Type B pancreatic cell (in vitro differentiated cells): ENCODE measurements around the gene SEC22C. TPM values are rescaled to one million over a fixed set of nuclear protein-coding genes. Genes with fewer than 3 reads are reported as not detected.

Experiments used
- DNase-seq: peaks from one replicate; pipeline ENCODE4 v3.0.0; 2021; ENCODE audit warnings: mixed read lengths; ENCODE audit not compliant: unreplicated experiment; ENCODE audit errors: extremely low spot score
- H3K27ac Mint-ChIP-seq: 2 replicates; pipeline ENCODE4 v1.8.0; 2021; ENCODE audit warnings: mild to moderate bottlenecking, mixed read lengths
- H3K27me3 Mint-ChIP-seq: 2 replicates; pipeline ENCODE4 v1.8.0; 2021; ENCODE audit warnings: mixed read lengths
- H3K36me3 Mint-ChIP-seq: 2 replicates; pipeline ENCODE4 v1.8.0; 2021; ENCODE audit warnings: mixed read lengths
- H3K4me1 Mint-ChIP-seq: one replicate; pipeline ENCODE4 v1.8.0; 2021; ENCODE audit warnings: mixed read lengths; ENCODE audit not compliant: unreplicated experiment
- H3K4me3 Mint-ChIP-seq: 2 replicates; pipeline ENCODE4 v1.8.0; 2021; ENCODE audit warnings: mild to moderate bottlenecking, mixed read lengths
- H3K9me3 Mint-ChIP-seq: 2 replicates; pipeline ENCODE4 v1.8.0; 2021; ENCODE audit warnings: mixed read lengths
- total RNA-seq: library from RNA; stranded (reverse); gene quantifications from 2 replicates; pipeline ENCODE4 v1.2.1, GENCODE V29; 2021; ENCODE audit warnings: low replicate concordance
- TF ChIP-seq, protein P1 (sequence below): fragments of 200-600 bp; sonication (generic); conservative IDR thresholded peaks from 2 replicates; pipeline ENCODE4 v1.5.0; 2021; ENCODE audit warnings: antibody characterized with exemption, mild to moderate bottlenecking

The SEC22C gene
- total RNA-seq, 1 donor from 2014 or later, result 38.1 TPM

DNA sequence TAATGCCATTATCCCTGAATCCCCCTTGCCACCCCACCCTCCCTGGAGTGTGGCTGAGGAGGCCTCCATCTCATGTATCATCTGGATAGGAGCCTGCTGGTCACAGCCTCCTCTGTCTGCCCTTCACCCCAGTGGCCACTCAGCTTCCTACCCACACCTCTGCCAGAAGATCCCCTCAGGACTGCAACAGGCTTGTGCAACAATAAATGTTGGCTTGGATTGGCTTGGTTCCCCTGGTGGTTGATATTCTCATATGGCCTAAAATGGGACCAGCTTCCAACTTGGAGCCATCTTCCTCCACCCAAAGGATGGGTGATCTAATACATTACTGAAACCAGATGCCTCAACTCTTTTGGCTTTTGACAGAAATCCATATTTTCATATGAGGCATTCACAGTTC is 44.4 kb downstream of the SEC22C start:
- Mint-ChIP-seq H3K4me1 (no peaks in the 10 kb centered on the region), H3K27ac (no peak overlapping the region), H3K27me3 (peaks cover 3% of the 10 kb centered on the region), H3K9me3 (no peaks in the 10 kb centered on the region), H3K36me3 (no peaks in the 10 kb centered on the region), H3K4me3 (no peak overlapping the region)
- TF ChIP-seq, protein P1, sequence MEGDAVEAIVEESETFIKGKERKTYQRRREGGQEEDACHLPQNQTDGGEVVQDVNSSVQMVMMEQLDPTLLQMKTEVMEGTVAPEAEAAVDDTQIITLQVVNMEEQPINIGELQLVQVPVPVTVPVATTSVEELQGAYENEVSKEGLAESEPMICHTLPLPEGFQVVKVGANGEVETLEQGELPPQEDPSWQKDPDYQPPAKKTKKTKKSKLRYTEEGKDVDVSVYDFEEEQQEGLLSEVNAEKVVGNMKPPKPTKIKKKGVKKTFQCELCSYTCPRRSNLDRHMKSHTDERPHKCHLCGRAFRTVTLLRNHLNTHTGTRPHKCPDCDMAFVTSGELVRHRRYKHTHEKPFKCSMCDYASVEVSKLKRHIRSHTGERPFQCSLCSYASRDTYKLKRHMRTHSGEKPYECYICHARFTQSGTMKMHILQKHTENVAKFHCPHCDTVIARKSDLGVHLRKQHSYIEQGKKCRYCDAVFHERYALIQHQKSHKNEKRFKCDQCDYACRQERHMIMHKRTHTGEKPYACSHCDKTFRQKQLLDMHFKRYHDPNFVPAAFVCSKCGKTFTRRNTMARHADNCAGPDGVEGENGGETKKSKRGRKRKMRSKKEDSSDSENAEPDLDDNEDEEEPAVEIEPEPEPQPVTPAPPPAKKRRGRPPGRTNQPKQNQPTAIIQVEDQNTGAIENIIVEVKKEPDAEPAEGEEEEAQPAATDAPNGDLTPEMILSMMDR, result no peak
- DNase-seq, result no peak

DNA sequence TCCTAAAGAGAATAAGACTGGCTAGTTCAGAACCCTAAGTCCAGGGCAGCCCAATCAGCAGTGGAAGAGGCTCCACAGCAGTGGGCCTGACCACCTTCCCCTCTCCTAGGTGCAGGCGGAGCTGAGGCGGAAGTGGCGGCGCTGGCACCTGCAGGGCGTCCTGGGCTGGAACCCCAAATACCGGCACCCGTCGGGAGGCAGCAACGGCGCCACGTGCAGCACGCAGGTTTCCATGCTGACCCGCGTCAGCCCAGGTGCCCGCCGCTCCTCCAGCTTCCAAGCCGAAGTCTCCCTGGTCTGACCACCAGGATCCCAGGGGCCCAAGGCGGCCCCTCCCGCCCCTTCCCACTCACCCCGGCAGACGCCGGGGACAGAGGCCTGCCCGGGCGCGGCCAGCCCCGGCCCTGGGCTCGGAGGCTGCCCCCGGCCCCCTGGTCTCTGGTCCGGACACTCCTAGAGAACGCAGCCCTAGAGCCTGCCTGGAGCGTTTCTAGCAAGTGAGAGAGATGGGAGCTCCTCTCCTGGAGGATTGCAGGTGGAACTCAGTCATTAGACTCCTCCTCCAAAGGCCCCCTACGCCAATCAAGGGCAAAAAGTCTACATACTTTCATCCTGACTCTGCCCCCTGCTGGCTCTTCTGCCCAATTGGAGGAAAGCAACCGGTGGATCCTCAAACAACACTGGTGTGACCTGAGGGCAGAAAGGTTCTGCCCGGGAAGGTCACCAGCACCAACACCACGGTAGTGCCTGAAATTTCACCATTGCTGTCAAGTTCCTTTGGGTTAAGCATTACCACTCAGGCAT is 45.6 kb downstream of the SEC22C start:
- DNase-seq, result no peak
- Mint-ChIP-seq H3K4me1 (no peaks in the 10 kb centered on the region), H3K27ac (no peak overlapping the region), H3K4me3 (no peak overlapping the region), H3K36me3 (no peaks in the 10 kb centered on the region), H3K27me3 (peaks cover 3% of the 10 kb centered on the region), H3K9me3 (no peaks in the 10 kb centered on the region)
- TF ChIP-seq, protein P1, result peak; percentile 55

DNA sequence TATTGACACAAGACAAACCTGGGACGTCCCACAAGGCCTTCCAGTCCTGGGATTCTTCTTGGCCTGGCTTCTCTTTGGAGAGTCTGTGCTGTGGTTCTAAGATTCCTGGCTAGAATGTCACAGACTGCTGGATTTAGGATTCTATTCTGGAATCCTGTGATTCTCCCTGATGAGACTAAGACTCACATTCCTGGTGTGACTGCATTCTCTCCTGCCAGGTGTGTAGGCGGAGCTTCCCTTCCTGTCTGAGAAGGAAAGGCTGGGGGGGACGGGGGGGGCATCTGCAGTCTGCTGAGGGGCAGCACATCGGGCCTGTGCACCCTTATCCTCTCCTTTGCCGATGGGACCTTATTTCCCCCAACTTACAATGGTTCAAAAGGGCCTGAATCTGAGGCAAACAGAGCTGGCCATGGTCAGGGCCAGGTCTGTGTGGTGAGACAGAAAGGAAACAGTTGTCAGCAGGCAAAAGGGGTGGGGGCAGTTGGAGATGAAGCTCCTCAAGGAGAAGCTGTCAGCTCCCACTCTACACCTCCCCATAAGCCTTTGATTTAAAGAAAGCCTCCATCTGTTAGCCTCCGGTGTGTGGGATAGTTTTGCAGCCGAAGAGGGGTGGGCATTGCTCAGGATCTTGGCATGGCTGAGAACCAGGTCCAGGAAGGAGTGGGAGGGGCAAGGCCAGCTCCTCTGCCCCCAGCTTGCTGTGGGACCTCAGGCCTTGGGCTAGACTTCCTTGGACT is 48.4 kb downstream of the SEC22C start:
- no peaks in the 10 kb centered on the region for H3K9me3 Mint-ChIP-seq
- peaks cover 5% of the 10 kb centered on the region for H3K27me3 Mint-ChIP-seq
- TF ChIP-seq, protein P1, result no peak
- no peak overlapping the region for H3K27ac Mint-ChIP-seq
- no peaks in the 10 kb centered on the region for H3K4me1 Mint-ChIP-seq
- DNase-seq, result no peak
- no peak overlapping the region for H3K4me3 Mint-ChIP-seq
- H3K36me3 Mint-ChIP-seq, result no peaks in the 10 kb centered on the region

DNA sequence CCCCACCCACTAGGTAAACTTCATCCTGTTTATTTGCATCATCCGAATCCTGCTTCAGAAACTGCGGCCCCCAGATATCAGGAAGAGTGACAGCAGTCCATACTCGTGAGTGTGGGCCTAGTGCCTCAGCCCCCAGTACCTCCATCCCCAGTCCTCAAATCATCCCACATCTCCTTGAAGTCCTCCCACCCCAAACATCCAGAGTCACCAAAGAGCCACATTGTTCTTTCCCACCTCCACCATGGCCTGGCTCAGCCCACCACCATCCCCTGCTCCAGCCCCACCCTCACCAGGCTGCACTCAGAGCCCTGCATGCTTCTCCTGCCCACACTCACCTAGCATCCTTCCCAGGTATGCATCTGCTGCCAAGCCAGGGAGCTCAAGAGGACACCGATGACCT is 49.5 kb downstream of the SEC22C start:
- Mint-ChIP-seq H3K36me3 (no peaks in the 10 kb centered on the region), H3K27me3 (peaks cover 5% of the 10 kb centered on the region), H3K9me3 (no peaks in the 10 kb centered on the region), H3K4me1 (no peaks in the 10 kb centered on the region), H3K27ac (no peak overlapping the region), H3K4me3 (no peak overlapping the region)
- TF ChIP-seq, protein P1, result no peak
- DNase-seq, result no peak

DNA sequence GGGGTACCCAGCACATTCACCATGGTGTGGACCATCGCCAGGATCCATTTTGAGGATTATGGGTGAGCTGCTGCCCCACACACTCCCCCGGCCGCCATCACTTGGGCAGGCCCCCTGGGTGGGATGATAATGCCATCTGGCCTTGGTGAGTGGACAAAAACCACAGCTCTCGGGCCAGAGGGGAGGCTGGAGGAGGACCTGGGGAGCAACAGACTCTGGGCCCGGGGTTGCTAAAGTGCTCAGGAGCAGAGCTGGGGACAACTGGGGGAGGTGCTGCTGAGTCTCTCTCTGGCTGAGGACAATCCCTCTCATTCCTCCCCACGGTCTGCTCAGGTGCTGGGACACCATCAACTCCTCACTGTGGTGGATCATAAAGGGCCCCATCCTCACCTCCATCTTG is 50.3 kb downstream of the SEC22C start:
- H3K9me3 Mint-ChIP-seq, result no peaks in the 10 kb centered on the region
- no peak for DNase-seq
- H3K4me3 Mint-ChIP-seq, result no peak overlapping the region
- H3K36me3 Mint-ChIP-seq, result no peaks in the 10 kb centered on the region
- TF ChIP-seq, protein P1, result no peak
- H3K4me1 Mint-ChIP-seq, result no peaks in the 10 kb centered on the region
- H3K27ac Mint-ChIP-seq, result no peak overlapping the region
- peaks cover 5% of the 10 kb centered on the region for H3K27me3 Mint-ChIP-seq
